Tibial nerve (tissue), 4 donors: Measurements from ENCODE around the gene MBD3L4. TPM values are rescaled to one million over a fixed set of nuclear protein-coding genes. Genes with fewer than 3 reads are reported as not detected.
"Not testable (repeated sequence)": the region's sequence is repeated elsewhere in the genome, so short reads cannot be mapped to it uniquely, and the experiment has no call there.

Experiments used
- DNase-seq, 2 donors: peaks; one replicate each; pipeline ENCODE4 v3.0.0-alpha.2; 2019; ENCODE audit warnings: low spot score in 2 of 2
- H3K27ac ChIP-seq, 4 donors: fragments of 200-600 bp; sonication (generic) in 3 of 4; one replicate each; pipeline ENCODE4 v1.5.1; 2017 to 2019; ENCODE audit warnings: mild to moderate bottlenecking in 1 of 4
- H3K27me3 ChIP-seq, 2 donors: fragments of 200-600 bp; sonication (generic) in 1 of 2; one replicate each; pipeline versions ENCODE4 v1.5.1 to v1.6.0; 2017 to 2019
- H3K36me3 ChIP-seq, 3 donors: fragments of 200-600 bp; sonication (generic); one replicate each; pipeline ENCODE4 v1.5.1; 2018 to 2019
- H3K4me1 ChIP-seq, 4 donors: fragments of 200-600 bp; sonication (generic) in 3 of 4; one replicate each; pipeline ENCODE4 v1.5.1; 2017 to 2019
- H3K4me3 ChIP-seq, 4 donors: fragments of 200-600 bp; sonication (generic) in 3 of 4; one replicate each; pipeline ENCODE4 v1.5.1; 2017 to 2019; ENCODE audit warnings: mild to moderate bottlenecking in 1 of 4, moderate library complexity in 1 of 4
- H3K9me3 ChIP-seq, 4 donors: fragments of 200-600 bp; sonication (generic) in 3 of 4; one replicate each; pipeline ENCODE4 v1.5.1; 2017 to 2019
- CTCF ChIP-seq, 5 experiments: fragments of 200-600 bp in 3 of 5; fragments of 450-650 bp in 2 of 5; sonication (generic) in 3 of 5; IDR thresholded peaks; one replicate each; pipeline ENCODE4 v1.5.1; 2016 to 2019; ENCODE audit warnings: antibody characterized with exemption in 5 of 5, mild to moderate bottlenecking in 3 of 5, moderate library complexity in 2 of 5
- EP300 ChIP-seq, 2 donors: sonication (generic); formaldehyde crosslinking; IDR thresholded peaks; one replicate each; pipeline ENCODE4 v1.6.1; 2017; ENCODE audit warnings: antibody characterized with exemption in 2 of 2, mild to moderate bottlenecking in 1 of 2
- POLR2A ChIP-seq, 2 donors: fragments of 450-650 bp; IDR thresholded peaks; one replicate each; pipeline ENCODE4 v1.6.1; 2017; ENCODE audit warnings: antibody characterized with exemption in 2 of 2, mild to moderate bottlenecking in 2 of 2, moderate library complexity in 2 of 2
- WGBS, 2 donors: methylation state at CpG; one replicate each; pipeline ENCODE4 v1.1.5; 2018; 5-methylcytosine and 5-hydroxymethylcytosine counted together
- total RNA-seq, 4 donors: library from RNA; depleted of rRNA; stranded (reverse); fragments of >200 nt; gene quantifications; one replicate each; pipeline ENCODE4 v1.1.0, GENCODE V29; 2016

The MBD3L4 gene
- total RNA-seq, 4 donors from 2014 or later = not detected

GRCh38 chr19:7068599-7068998 lies 28.6 kb upstream of the MBD3L4 start:
- no peak for TF ChIP-seq EP300 (IDR thresholded peaks at IDR 0.05)
- TF ChIP-seq POLR2A (IDR thresholded peaks at IDR 0.05) = no peak
- no peak for TF ChIP-seq CTCF (IDR thresholded peaks at IDR 0.05)
- Histone ChIP-seq H3K4me1 (peaks cover 0 to 10% (median 7%) of the 10 kb centered on the region in 4 donors), H3K9me3 (peaks cover 0 to 3% (median 0%) of the 10 kb centered on the region in 4 donors), H3K4me3 (peak overlapping the region in 2 of 4 donors; percentile 84 to 99), H3K27me3 (no peaks in the 10 kb centered on the region), H3K27ac (peak overlapping the region in 3 of 4 donors; percentile 69 to 92 (median 80)), H3K36me3 (peaks cover 2 to 31% (median 10%) of the 10 kb centered on the region in 3 donors)
- DNase-seq = no peak
- 82 to 84% methylated on average over 6 of the region's 6 CpGs for WGBS, 2 donors

DNA sequence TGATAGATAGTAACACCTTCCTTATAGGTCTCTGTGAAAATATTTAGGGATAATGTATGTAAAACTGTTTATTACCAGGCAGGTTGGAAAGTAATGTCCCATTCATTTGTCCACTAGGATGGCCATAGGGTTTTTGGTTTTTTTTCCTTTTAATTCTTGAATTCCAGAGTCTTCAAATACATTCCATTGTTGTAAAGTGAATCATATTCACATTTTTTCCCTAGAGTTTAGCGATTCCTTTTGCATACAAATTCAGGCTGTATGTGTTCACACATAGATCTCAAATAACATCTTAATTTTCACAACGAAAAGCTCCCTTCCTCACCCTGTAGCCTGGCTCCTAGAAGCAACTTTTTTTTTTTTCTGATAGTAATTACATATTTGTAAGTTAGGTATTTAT lies 27.7 kb upstream of the MBD3L4 start:
- peaks cover 0 to 10% (median 7%) of the 10 kb centered on the region in 4 donors for H3K4me1 ChIP-seq
- H3K27me3 ChIP-seq = no peaks in the 10 kb centered on the region
- H3K9me3 ChIP-seq = no peaks in the 10 kb centered on the region
- no peak for DNase-seq
- TF ChIP-seq CTCF (IDR thresholded peaks at IDR 0.05) (no peak), POLR2A (IDR thresholded peaks at IDR 0.05) (no peak), EP300 (IDR thresholded peaks at IDR 0.05) (no peak)
- H3K36me3 ChIP-seq = peaks cover 2 to 22% (median 6%) of the 10 kb centered on the region in 3 donors
- WGBS, 2 donors = 84 to 89% methylated on average over 2 of the region's 2 CpGs
- H3K4me3 ChIP-seq = no peak overlapping the region
- no peak overlapping the region for H3K27ac ChIP-seq

- H3K27me3 ChIP-seq, H3K4me3 ChIP-seq: not testable (repeated sequence)
Observed at GRCh38 chr19:7067122-7067521, 27.1 kb upstream of the MBD3L4 start.

DNA sequence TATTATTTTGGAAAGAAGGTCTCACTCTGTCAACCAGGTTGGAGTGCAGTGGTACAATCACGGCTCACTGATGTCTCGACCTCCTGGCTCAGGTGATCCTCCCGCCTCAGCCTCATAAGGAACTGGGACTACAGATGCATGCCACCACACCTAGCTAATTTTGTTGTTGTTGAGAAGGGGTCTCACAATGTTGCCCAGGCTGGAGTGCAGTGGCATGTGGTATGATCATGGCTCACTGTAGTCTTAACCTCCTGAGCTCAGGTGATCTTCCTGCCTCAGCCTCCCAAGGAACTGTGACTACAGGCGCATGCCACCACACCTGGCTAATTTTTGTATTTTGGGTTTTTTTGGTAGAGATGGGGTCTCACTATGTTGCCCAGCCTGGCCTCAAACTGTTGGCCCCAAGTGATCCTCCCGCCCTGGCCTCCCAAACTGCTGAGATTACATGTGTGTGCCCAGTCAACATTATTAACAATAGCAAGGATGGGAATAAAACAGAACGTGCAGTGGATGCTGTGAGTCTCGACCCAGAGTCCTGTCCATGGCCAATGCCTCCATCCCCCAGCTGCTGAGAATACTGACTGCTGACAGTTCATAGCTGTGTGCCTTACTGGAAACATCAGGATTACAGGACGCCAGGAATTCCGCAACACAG lies 23.9 kb upstream of the MBD3L4 start:
- DNase-seq = no peak
- 86 to 91% methylated on average over 9 of the region's 9 CpGs for WGBS, 2 donors
- no peak overlapping the region for H3K27ac ChIP-seq
- no peaks in the 10 kb centered on the region for H3K9me3 ChIP-seq
- no peaks in the 10 kb centered on the region for H3K36me3 ChIP-seq
- H3K4me1 ChIP-seq = no peaks in the 10 kb centered on the region
- no peak overlapping the region for H3K4me3 ChIP-seq
- TF ChIP-seq EP300 (IDR thresholded peaks at IDR 0.05) (no peak), POLR2A (IDR thresholded peaks at IDR 0.05) (no peak), CTCF (IDR thresholded peaks at IDR 0.05) (no peak)
- H3K27me3 ChIP-seq = no peaks in the 10 kb centered on the region

More at GRCh38 chr19:7067122-7067521, 27.1 kb upstream of the MBD3L4 start:
- peaks cover 0 to 16% (median 0%) of the 10 kb centered on the region in 3 donors for H3K36me3 ChIP-seq
- H3K4me1 ChIP-seq = peaks cover 0 to 10% (median 7%) of the 10 kb centered on the region in 4 donors
- WGBS, 2 donors = 45 to 60% methylated on average over 13 of the region's 13 CpGs
- H3K27ac ChIP-seq, DNase-seq, H3K9me3 ChIP-seq: not testable (repeated sequence)

DNA sequence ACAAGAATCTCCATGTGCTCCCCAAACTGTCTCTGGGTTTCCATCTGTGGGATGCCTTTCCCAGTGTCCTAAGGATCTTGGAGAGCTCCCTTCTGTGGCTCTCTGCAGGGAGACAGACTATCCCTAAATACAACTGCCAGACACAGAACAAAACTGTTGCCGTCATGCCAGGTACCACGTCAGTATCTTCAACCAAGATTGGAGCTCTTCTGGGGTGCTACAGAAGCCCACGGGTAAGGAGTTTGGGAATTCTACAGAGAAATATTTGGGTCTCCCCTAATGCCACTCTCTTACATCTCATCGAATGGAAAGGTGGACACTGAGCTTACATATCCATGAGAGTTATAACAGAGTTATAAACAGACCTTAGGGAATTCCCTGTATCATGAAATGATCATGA lies 23.4 kb upstream of the MBD3L4 start:
- Histone ChIP-seq H3K36me3 (no peaks in the 10 kb centered on the region), H3K27ac (no peak overlapping the region), H3K27me3 (no peaks in the 10 kb centered on the region), H3K4me3 (no peak overlapping the region), H3K9me3 (no peaks in the 10 kb centered on the region), H3K4me1 (no peaks in the 10 kb centered on the region)
- no peak for DNase-seq
- TF ChIP-seq CTCF (IDR thresholded peaks at IDR 0.05) (no peak), POLR2A (IDR thresholded peaks at IDR 0.05) (no peak)
- 79 to 91% methylated on average over 4 of the region's 4 CpGs for whole genome bisulfite sequencing, 2 donors

GRCh38 chr19:7059977-7060376 lies 20.0 kb upstream of the MBD3L4 start:
- not testable (repeated sequence) for H3K27ac ChIP-seq, H3K36me3 ChIP-seq, H3K4me1 ChIP-seq, H3K9me3 ChIP-seq, DNase-seq, H3K27me3 ChIP-seq, H3K4me3 ChIP-seq
- 66 to 68% methylated on average over 2 of the region's 2 CpGs for WGBS, 2 donors

DNA sequence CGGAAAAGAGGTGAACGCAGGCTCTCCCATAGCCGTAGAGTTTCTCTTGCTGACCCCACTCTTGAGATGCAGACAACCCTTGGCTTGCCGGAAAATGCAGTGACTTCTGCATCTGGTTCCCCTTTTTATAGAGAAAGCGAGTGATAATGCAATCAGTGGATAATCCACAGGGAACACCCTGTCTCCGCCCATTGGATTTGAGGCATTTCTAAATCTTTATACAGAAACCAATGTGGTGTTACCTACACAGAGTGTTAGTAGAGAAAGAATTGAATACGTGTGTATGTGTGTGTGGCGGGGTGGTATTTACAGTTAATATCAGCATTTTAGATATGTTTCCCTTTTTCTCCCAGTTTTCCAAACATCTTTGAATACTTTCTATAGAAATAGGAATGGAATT lies 18.6 kb upstream of the MBD3L4 start, which contains the start of gene MBD3L3:
Gene MBD3L3 (minus strand): TSS at position 101 of the 400 bp plus-strand sequence. CDS start 71 bp downstream, at position 30.
- not testable (repeated sequence) for H3K9me3 ChIP-seq, H3K27ac ChIP-seq, H3K36me3 ChIP-seq, H3K27me3 ChIP-seq, H3K4me3 ChIP-seq, DNase-seq, H3K4me1 ChIP-seq
- WGBS, 2 donors = no CpG with 5 or more reads among the region's 8 CpGs

GRCh38 chr19:7056371-7056770 lies 16.4 kb upstream of the MBD3L4 start:
- H3K27ac ChIP-seq, DNase-seq, H3K36me3 ChIP-seq, H3K27me3 ChIP-seq, H3K4me3 ChIP-seq, H3K9me3 ChIP-seq, H3K4me1 ChIP-seq: not testable (repeated sequence)
- 90% methylated on average over 6 of the region's 16 CpGs; no CpG with 5 or more reads in 1 of the 2 donors for WGBS, 2 donors

- not testable (repeated sequence) for H3K4me3 ChIP-seq, H3K4me1 ChIP-seq, H3K27ac ChIP-seq, H3K27me3 ChIP-seq, H3K36me3 ChIP-seq, DNase-seq, H3K9me3 ChIP-seq
- WGBS, 2 donors = 89 to 91% methylated on average over 11 to 12 of the region's 14 CpGs
Observed at GRCh38 chr19:7055679-7056078, 15.7 kb upstream of the MBD3L4 start.
